NCI-H128 (cell line): ENCODE results near the gene ZRANB3.
"Not testable (repeated sequence)": the region's sequence is repeated elsewhere in the genome, so short reads cannot be mapped to it uniquely, and the experiment has no call there.

Source experiments
- DNase-seq: peaks from one replicate; lab custom pipeline; 2025; ENCODE audit not compliant: unreplicated experiment; lab: John Stamatoyannopoulos, UW

Gene ZRANB3

GRCh38 chr2:135089597-135089996 lies 441.4 kb downstream of the ZRANB3 start:
- not testable (repeated sequence) for DNase-seq
